Spleen (tissue), 11 donors: Measurements from ENCODE around the gene PAPPA. TPM values are rescaled to one million over a fixed set of nuclear protein-coding genes. Genes with fewer than 3 reads are reported as not detected.

Experiments used
- DNase-seq: peaks from one replicate; pipeline ENCODE4 v3.0.0-alpha.2; 2020
- H3K27ac ChIP-seq, 8 donors: fragments of 200-600 bp; sonication (generic) in 7 of 8; 1 replicate in 4 of 8; 2 replicates in 4 of 8; pipeline versions ENCODE4 v1.5.0 to v1.8.0; 2016 to 2021; ENCODE audit warnings: inconsistent platforms in 4 of 8, mild to moderate bottlenecking in 4 of 8, moderate library complexity in 1 of 8
- H3K27me3 ChIP-seq, 7 donors: fragments of 200-600 bp; sonication (generic) in 6 of 7; replicated peaks in 1 of 7; 1 replicate in 4 of 7; 2 replicates in 3 of 7; pipeline versions ENCODE4 v1.5.0 to v1.8.0; 2016 to 2021; ENCODE audit warnings: inconsistent platforms in 3 of 7, mild to moderate bottlenecking in 1 of 7
- H3K36me3 ChIP-seq, 6 donors: fragments of 200-600 bp; sonication (generic) in 5 of 6; 1 replicate in 4 of 6; 2 replicates in 2 of 6; pipeline versions ENCODE4 v1.5.0 to v1.8.0; 2016 to 2021; ENCODE audit warnings: inconsistent platforms in 2 of 6
- H3K4me1 ChIP-seq, 6 donors: fragments of 200-600 bp; sonication (generic) in 5 of 6; 1 replicate in 3 of 6; 2 replicates in 3 of 6; pipeline versions ENCODE4 v1.5.0 to v1.8.0; 2016 to 2021; ENCODE audit warnings: inconsistent platforms in 3 of 6
- H3K4me3 ChIP-seq, 8 donors: fragments of 200-600 bp; sonication (generic) in 7 of 8; 1 replicate in 4 of 8; 2 replicates in 4 of 8; pipeline versions ENCODE4 v1.5.0 to v1.8.0; 2016 to 2021; ENCODE audit warnings: inconsistent platforms in 4 of 8, mild to moderate bottlenecking in 4 of 8, moderate library complexity in 2 of 8
- H3K9me3 ChIP-seq, 8 donors: fragments of 200-600 bp; sonication (generic) in 7 of 8; 1 replicate in 4 of 8; 2 replicates in 4 of 8; pipeline versions ENCODE4 v1.5.0 to v1.8.0; 2016 to 2021; ENCODE audit warnings: inconsistent platforms in 4 of 8
- POLR2A ChIP-seq, 3 donors: fragments of 450-650 bp; IDR thresholded peaks; one replicate each; pipeline ENCODE4 v1.5.1; 2017; ENCODE audit warnings: antibody characterized with exemption in 3 of 3, mild to moderate bottlenecking in 1 of 3
- POLR2AphosphoS5 ChIP-seq, 3 donors: sonication (generic); formaldehyde crosslinking; IDR thresholded peaks; one replicate each; pipeline ENCODE4 v1.5.1; 2017; ENCODE audit warnings: antibody characterized with exemption in 3 of 3
- WGBS, 5 donors: extraction: QIAGEN DNeasy Blood & Tissue Kit in 3 of 5; methylation state at CpG; one replicate each; pipeline versions ENCODE4 v1.1.5 to v1.1.7; 2013 to 2018; 5-methylcytosine and 5-hydroxymethylcytosine counted together
- intact Hi-C: fragments of 100-400 bp; cut with DNase I; formaldehyde crosslinking; loops from one replicate; pipeline ENCODE4 v1.15.0; 2023; ENCODE audit warnings: low total_unique reads
- polyA plus RNA-seq, 3 donors: library from polyadenylated mRNA; stranded (reverse); fragments of 200-250 nt; gene quantifications; one replicate each; pipeline ENCODE4 v1.2.1, GENCODE V29; 2013
- total RNA-seq, 7 donors: library from RNA; depleted of rRNA in 3 of 7; stranded (reverse); fragments of >200 nt in 3 of 7; fragmentation: NEBNext Ultra II Directional in 4 of 7; extraction: Animal tissue kit (Norgen Biotek cat#: 25700) in 4 of 7; gene quantifications; one replicate each; pipeline versions ENCODE4 v1.1.0 to v1.2.1, GENCODE V29; 2016 to 2021
- TF ChIP-seq, protein P1 (sequence below), 11 experiments: fragments of 200-600 bp in 7 of 11; fragments of 450-650 bp in 4 of 11; sonication (generic) in 4 of 11; IDR thresholded peaks in 8 of 11; conservative IDR thresholded peaks in 3 of 11; 1 replicate in 7 of 11; 2 replicates in 4 of 11; pipeline versions ENCODE4 v1.4.0 to v1.8.0; 2016 to 2021; ENCODE audit warnings: antibody characterized with exemption in 11 of 11, inconsistent platforms in 4 of 11, mild to moderate bottlenecking in 1 of 11
- donor health status: healthy with polysubstance abuse.
- donor health status: DM: no; HTN: no; CAD: no; lungs with moderate emphysema.
- donor health status: DM: no; HTN: no; CAD: no.
- donor health status: Bipolar disorder and iron deficiency.
- donor health status: healthy.
- donor health status: DM: no; HTN: no; CAD: no.
- donor health status: DM: yes; HTN: yes; CAD: no.

The PAPPA gene
- total and polyA plus RNA-seq, 10 donors: 0.13 to 1.4 (median 0.45) TPM

DNA sequence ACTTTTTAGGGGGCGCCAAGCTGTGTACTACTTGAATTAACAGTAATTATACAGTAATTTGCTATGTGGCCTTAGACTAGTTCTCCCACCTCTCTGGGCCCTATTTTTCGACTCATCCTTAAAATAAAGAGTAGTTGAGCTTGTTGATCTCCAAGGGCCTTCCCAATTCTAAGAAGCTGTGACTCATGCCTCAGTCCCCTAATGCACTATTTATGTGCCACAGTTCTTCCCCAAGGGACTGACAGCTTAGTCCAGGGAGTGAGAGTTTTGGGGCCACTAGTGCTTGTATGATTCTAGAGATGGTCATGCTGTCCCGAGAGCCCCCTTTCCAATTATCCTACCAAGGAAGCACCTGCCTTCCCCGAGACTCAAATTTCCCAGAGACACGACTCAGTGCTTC, 149.7 kb downstream of the PAPPA start:
- Histone ChIP-seq H3K36me3 (no peaks in the 10 kb centered on the region), H3K27ac (no peak overlapping the region), H3K4me1 (no peaks in the 10 kb centered on the region), H3K27me3 (no peaks in the 10 kb centered on the region), H3K4me3 (no peak overlapping the region), H3K9me3 (no peaks in the 10 kb centered on the region)
- DNase-seq: no peak
- intact Hi-C loops: no loop called here
- TF ChIP-seq, protein P1, sequence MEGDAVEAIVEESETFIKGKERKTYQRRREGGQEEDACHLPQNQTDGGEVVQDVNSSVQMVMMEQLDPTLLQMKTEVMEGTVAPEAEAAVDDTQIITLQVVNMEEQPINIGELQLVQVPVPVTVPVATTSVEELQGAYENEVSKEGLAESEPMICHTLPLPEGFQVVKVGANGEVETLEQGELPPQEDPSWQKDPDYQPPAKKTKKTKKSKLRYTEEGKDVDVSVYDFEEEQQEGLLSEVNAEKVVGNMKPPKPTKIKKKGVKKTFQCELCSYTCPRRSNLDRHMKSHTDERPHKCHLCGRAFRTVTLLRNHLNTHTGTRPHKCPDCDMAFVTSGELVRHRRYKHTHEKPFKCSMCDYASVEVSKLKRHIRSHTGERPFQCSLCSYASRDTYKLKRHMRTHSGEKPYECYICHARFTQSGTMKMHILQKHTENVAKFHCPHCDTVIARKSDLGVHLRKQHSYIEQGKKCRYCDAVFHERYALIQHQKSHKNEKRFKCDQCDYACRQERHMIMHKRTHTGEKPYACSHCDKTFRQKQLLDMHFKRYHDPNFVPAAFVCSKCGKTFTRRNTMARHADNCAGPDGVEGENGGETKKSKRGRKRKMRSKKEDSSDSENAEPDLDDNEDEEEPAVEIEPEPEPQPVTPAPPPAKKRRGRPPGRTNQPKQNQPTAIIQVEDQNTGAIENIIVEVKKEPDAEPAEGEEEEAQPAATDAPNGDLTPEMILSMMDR (IDR thresholded peaks at IDR 0.05 in 8 of 11, conservative IDR thresholded peaks at IDR 0.05 in 3 of 11): no peak
- TF ChIP-seq POLR2AphosphoS5 (IDR thresholded peaks at IDR 0.05) (no peak), POLR2A (IDR thresholded peaks at IDR 0.05) (no peak)
- 73 to 87% (median 79%) methylated on average over 5 of the region's 5 CpGs for WGBS, 5 donors

- intact Hi-C loops: no loop called here
- Histone ChIP-seq H3K27ac (no peak overlapping the region), H3K4me3 (no peak overlapping the region), H3K36me3 (no peaks in the 10 kb centered on the region), H3K4me1 (no peaks in the 10 kb centered on the region), H3K9me3 (no peaks in the 10 kb centered on the region), H3K27me3 (no peaks in the 10 kb centered on the region)
- WGBS, 5 donors: 71 to 80% (median 75%) methylated on average over 3 of the region's 3 CpGs
- no peak for DNase-seq
- TF ChIP-seq POLR2A (IDR thresholded peaks at IDR 0.05) (no peak), POLR2AphosphoS5 (IDR thresholded peaks at IDR 0.05) (no peak)
- TF ChIP-seq, protein P1 (IDR thresholded peaks at IDR 0.05 in 8 of 11, conservative IDR thresholded peaks at IDR 0.05 in 3 of 11): no peak
Measured at GRCh38 chr9:116303886-116304538, 150.4 kb downstream of the PAPPA start.

GRCh38 chr9:116304761-116305160, 151.2 kb downstream of the PAPPA start:
- WGBS, 5 donors: 71 to 80% (median 75%) methylated on average over 5 of the region's 5 CpGs
- Histone ChIP-seq H3K9me3 (no peaks in the 10 kb centered on the region), H3K27me3 (no peaks in the 10 kb centered on the region), H3K4me1 (no peaks in the 10 kb centered on the region), H3K27ac (no peak overlapping the region), H3K36me3 (no peaks in the 10 kb centered on the region), H3K4me3 (no peak overlapping the region)
- intact Hi-C loops: no loop called here
- DNase-seq: no peak
- TF ChIP-seq POLR2AphosphoS5 (IDR thresholded peaks at IDR 0.05) (no peak), POLR2A (IDR thresholded peaks at IDR 0.05) (no peak)
- TF ChIP-seq, protein P1 (IDR thresholded peaks at IDR 0.05 in 8 of 11, conservative IDR thresholded peaks at IDR 0.05 in 3 of 11): no peak

- no peak for DNase-seq
- no peaks in the 10 kb centered on the region for H3K27me3 ChIP-seq
- H3K36me3 ChIP-seq: no peaks in the 10 kb centered on the region
- WGBS, 5 donors: 61 to 76% (median 72%) methylated on average over 4 of the region's 4 CpGs
- intact Hi-C loops: no loop called here
- TF ChIP-seq, protein P1 (IDR thresholded peaks at IDR 0.05 in 8 of 11, conservative IDR thresholded peaks at IDR 0.05 in 3 of 11): no peak
- TF ChIP-seq POLR2AphosphoS5 (IDR thresholded peaks at IDR 0.05) (no peak), POLR2A (IDR thresholded peaks at IDR 0.05) (no peak)
- H3K4me1 ChIP-seq: no peaks in the 10 kb centered on the region
- no peak overlapping the region for H3K4me3 ChIP-seq
- no peak overlapping the region for H3K27ac ChIP-seq
- H3K9me3 ChIP-seq: no peaks in the 10 kb centered on the region
Measured at GRCh38 chr9:116308076-116308475, 154.5 kb downstream of the PAPPA start.
